Right lobe of liver (tissue), 4 donors: ENCODE measurements around the gene DELE1.

Experiments
- CTCF ChIP-seq, 4 donors: fragments of 200-600 bp in 3 of 4; fragments of 450-650 bp in 1 of 4; IDR thresholded peaks; one replicate each; pipeline versions ENCODE4 v1.5.1 to v1.8.0; 2016 to 2022; ENCODE audit warnings: antibody characterized with exemption in 4 of 4, mild to moderate bottlenecking in 2 of 4
- POLR2A ChIP-seq: fragments of 450-650 bp; IDR thresholded peaks from one replicate; pipeline ENCODE4 v1.6.1; 2017; ENCODE audit warnings: antibody characterized with exemption, mild to moderate bottlenecking
- donor health status: DM: no; HTN: no; CAD: no.
- donor health status: DM: no; HTN: no; CAD: no.
- donor health status: DM: no; HTN: yes; CAD: no.

GRCh38 chr5:141941779-141942178 is 18.1 kb downstream of the DELE1 start:
- TF ChIP-seq CTCF (IDR thresholded peaks at IDR 0.05): no peak
- TF ChIP-seq POLR2A: no peak
